HCT116 (cell line): ENCODE results near the gene PDCD2.

ENCODE experiments used
- MAX ChIP-seq: IDR thresholded peaks from 2 replicates; pipeline ENCODE4 v1.6.1; 2012
- POLR2A ChIP-seq: IDR thresholded peaks from 2 replicates; pipeline ENCODE4 v1.7.0; 2011; ENCODE audit warnings: borderline replicate concordance; ENCODE audit not compliant: insufficient read depth, insufficient read length; ENCODE audit errors: extremely low read depth
- SRF ChIP-seq: IDR thresholded peaks from 2 replicates; pipeline ENCODE4 v1.6.1; 2012; ENCODE audit warnings: low read depth
- YY1 ChIP-seq: IDR thresholded peaks from 2 replicates; pipeline ENCODE4 v1.6.1; 2011; ENCODE audit warnings: low read length, low read depth, moderate library complexity, mild to moderate bottlenecking; ENCODE audit not compliant: insufficient replicate concordance; ENCODE audit errors: extremely low read depth
- TF ChIP-seq, protein P1 (sequence below), 3 experiments: fragments of 200-600 bp in 1 of 3; sonication (generic) in 1 of 3; IDR thresholded peaks in 2 of 3; conservative IDR thresholded peaks in 1 of 3; 2 replicates each; pipeline ENCODE4 v1.5.1; 2012 to 2017; ENCODE audit warnings: low read depth in 2 of 3, low read length in 2 of 3, antibody characterized with exemption in 1 of 3, borderline replicate concordance in 1 of 3, control low read depth in 1 of 3, mild to moderate bottlenecking in 1 of 3, mixed read lengths in 1 of 3, mixed run types in 1 of 3, moderate library complexity in 1 of 3; ENCODE audit not compliant: insufficient read depth in 1 of 3

DNA sequence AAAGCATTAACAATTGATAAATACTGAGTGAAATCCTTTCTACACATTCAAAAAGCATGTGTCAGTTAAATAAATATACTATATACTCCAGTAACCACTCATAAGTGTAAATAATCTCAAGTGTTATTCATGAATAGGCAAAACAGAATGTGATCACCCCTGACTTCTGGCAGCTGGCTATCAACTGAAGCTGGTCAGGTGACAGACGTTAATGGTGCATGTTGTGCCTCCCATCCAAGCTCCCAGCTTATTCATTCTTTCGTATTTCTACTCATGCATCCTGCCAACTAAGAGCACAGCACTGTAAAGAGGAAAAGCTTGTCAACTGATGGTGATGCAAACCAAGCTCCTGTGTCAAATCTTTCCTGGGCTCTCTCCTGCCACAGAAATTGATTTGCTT, 39.0 kb downstream of the PDCD2 start:
- TF ChIP-seq, protein P1, sequence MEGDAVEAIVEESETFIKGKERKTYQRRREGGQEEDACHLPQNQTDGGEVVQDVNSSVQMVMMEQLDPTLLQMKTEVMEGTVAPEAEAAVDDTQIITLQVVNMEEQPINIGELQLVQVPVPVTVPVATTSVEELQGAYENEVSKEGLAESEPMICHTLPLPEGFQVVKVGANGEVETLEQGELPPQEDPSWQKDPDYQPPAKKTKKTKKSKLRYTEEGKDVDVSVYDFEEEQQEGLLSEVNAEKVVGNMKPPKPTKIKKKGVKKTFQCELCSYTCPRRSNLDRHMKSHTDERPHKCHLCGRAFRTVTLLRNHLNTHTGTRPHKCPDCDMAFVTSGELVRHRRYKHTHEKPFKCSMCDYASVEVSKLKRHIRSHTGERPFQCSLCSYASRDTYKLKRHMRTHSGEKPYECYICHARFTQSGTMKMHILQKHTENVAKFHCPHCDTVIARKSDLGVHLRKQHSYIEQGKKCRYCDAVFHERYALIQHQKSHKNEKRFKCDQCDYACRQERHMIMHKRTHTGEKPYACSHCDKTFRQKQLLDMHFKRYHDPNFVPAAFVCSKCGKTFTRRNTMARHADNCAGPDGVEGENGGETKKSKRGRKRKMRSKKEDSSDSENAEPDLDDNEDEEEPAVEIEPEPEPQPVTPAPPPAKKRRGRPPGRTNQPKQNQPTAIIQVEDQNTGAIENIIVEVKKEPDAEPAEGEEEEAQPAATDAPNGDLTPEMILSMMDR (IDR thresholded peaks at IDR 0.05 in 2 of 3, conservative IDR thresholded peaks at IDR 0.05 in 1 of 3; ENCODE audit: borderline replicate concordance in 1 of 3, insufficient read depth in 1 of 3, low read depth in 2 of 3, low read length in 2 of 3), result no peak
- TF ChIP-seq POLR2A (no peak), MAX (no peak), SRF (no peak), YY1 (no peak)
